HL-60 (cell line): ENCODE results near the gene COL6A3.

Experiments used
- DNase-seq, 2 experiments: peaks; one replicate each; pipeline ENCODE4 v3.0.0-alpha.2; 2010 to 2020; ENCODE audit warnings: low read depth in 1 of 2, low spot score in 1 of 2
- H3K27ac ChIP-seq: fragments of 250-450 bp; sonication (Bioruptor Pico); replicated peaks from 2 replicates; pipeline ENCODE4 v1.5.1; 2020; ENCODE audit warnings: mild to moderate bottlenecking, moderate library complexity
- H3K27me3 ChIP-seq: fragments of 250-450 bp; sonication (Bioruptor Pico); 2 replicates; pipeline ENCODE4 v1.5.1; 2021; ENCODE audit warnings: mild to moderate bottlenecking, moderate library complexity; ENCODE audit not compliant: insufficient read depth, poor library complexity, severe bottlenecking
- H3K4me3 ChIP-seq: replicated peaks from 2 replicates; pipeline ENCODE4 v1.5.1; 2011; ENCODE audit warnings: mild to moderate bottlenecking, control low read depth, low read length; ENCODE audit not compliant: insufficient read depth
- CTCF ChIP-seq: IDR thresholded peaks from one replicate; pipeline ENCODE4 v1.5.1; 2011; ENCODE audit warnings: low read length, control low read depth, inconsistent platforms; ENCODE audit not compliant: insufficient read depth
- GABPA ChIP-seq: IDR thresholded peaks from 2 replicates; pipeline ENCODE4 v1.6.1; 2012; ENCODE audit warnings: low read depth
- POLR2AphosphoS5 ChIP-seq: IDR thresholded peaks from 2 replicates; pipeline ENCODE4 v1.6.1; 2012; ENCODE audit warnings: low read depth
- REST ChIP-seq: IDR thresholded peaks from 2 replicates; pipeline ENCODE4 v1.6.1; 2012; ENCODE audit warnings: low read depth; ENCODE audit not compliant: insufficient replicate concordance
- SPI1 ChIP-seq: IDR thresholded peaks from 2 replicates; pipeline ENCODE4 v1.6.1; 2012; ENCODE audit warnings: low read depth, mild to moderate bottlenecking, borderline replicate concordance

COL6A3 gene

GRCh38 chr2:237337586-237337985, 76.4 kb downstream of the COL6A3 start:
- no peak for DNase-seq
- no peak for TF ChIP-seq SPI1
- Histone ChIP-seq H3K27ac (no peak overlapping the region), H3K27me3 (no peaks in the 10 kb centered on the region), H3K4me3 (no peak overlapping the region)

- Histone ChIP-seq H3K27me3 (no peaks in the 10 kb centered on the region), H3K4me3 (no peak overlapping the region), H3K27ac (no peak overlapping the region)
- DNase-seq = no peak
- TF ChIP-seq GABPA (no peak), POLR2AphosphoS5 (no peak), SPI1 (no peak), REST (no peak), CTCF (no peak)
Observed at GRCh38 chr2:237336131-237336530, 77.8 kb downstream of the COL6A3 start.

DNA sequence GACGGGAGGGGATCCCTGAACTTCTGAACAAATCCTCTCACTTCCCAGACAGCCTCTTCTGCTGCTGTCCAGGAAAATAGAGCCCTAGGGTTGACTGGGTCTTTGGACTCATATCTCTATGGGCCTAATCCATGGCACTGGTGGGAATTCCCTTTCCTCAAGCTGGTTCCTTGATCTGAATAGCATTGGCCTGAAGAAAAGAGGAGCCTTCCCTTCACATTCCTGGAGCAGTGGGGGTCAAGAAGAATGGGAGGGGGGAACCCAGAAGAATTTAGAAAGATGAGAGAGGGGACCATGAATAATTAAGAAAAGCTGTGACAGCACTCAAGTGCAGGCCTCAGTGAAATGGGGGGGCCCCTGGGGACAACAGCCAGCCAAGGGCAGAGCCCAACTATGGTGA, 80.2 kb downstream of the COL6A3 start:
- no peak overlapping the region for H3K27ac ChIP-seq
- DNase-seq = no peak
- peaks cover 3% of the 10 kb centered on the region for H3K27me3 ChIP-seq
- no peak overlapping the region for H3K4me3 ChIP-seq
- TF ChIP-seq POLR2AphosphoS5 (no peak), REST (no peak), CTCF (no peak), GABPA (no peak), SPI1 (no peak)

DNA sequence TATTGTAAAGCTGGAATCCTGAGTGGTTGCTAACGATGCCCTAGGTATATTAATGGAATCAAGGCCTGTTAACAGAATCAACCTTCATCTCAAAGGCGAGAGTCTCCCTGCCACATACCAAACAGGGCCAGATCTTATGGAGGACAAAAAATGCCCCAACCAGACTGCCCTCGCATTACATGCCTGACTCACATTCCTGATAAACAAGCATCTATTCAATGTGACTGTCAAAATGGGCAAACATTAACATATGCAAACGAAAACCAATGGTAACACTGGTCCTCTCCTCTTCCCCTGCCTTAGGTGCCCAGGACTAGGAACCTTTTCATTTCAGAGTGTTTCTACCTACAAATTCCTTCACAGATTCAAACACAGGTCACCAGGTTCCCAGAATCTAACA, 83.4 kb downstream of the COL6A3 start:
- TF ChIP-seq POLR2AphosphoS5 (no peak), REST (no peak), CTCF (no peak)
- Histone ChIP-seq H3K27me3 (peaks cover 3% of the 10 kb centered on the region), H3K27ac (no peak overlapping the region), H3K4me3 (no peak overlapping the region)
- no peak for DNase-seq
